Activated naive CD8-positive, alpha-beta T cell treated with anti-CD3 and anti-CD28 coated beads, Interleukin-2, amount 50 U/mL, for 16 hours (primary cell): ENCODE measurements around the gene POLR1G.
A peak's percentile ranks its signal among the peaks of the same experiment; 100 is the strongest.
"Not testable (repeated sequence)": the region's sequence is repeated elsewhere in the genome, so short reads cannot be mapped to it uniquely, and the experiment has no call there.

ENCODE experiments used
- DNase-seq: peaks from one replicate; pipeline ENCODE4 v3.0.0-alpha.2; 2020; ENCODE audit warnings: low read depth, low spot score

Gene POLR1G

GRCh38 chr19:45395821-45396617 lies 10.4 kb upstream of the POLR1G start:
- DNase-seq, result no peak

- DNase-seq, result no peak
Measured at GRCh38 chr19:45400192-45400591, 6.3 kb upstream of the POLR1G start.

- no peak for DNase-seq
Measured at GRCh38 chr19:45401815-45402214, 4.6 kb upstream of the POLR1G start.

GRCh38 chr19:45402298-45403061 lies 4.0 kb upstream of the POLR1G start:
- DNase-seq, result no peak

- no peak for DNase-seq
Measured at GRCh38 chr19:45403272-45403671, 3.2 kb upstream of the POLR1G start.

- no peak for DNase-seq
Measured at GRCh38 chr19:45403781-45404556, 2.5 kb upstream of the POLR1G start.

GRCh38 chr19:45404557-45405434 lies 1.6 kb upstream of the POLR1G start, which contains the start of gene PPP1R13L:
Gene PPP1R13L (minus strand): TSS chr19:45405069. CDS start chr19:45398318, 6,751 bp downstream.
- DNase-seq, result no peak

GRCh38 chr19:45405435-45406225 lies 814 bp upstream of the POLR1G start:
- DNase-seq, result peak; percentile 72

- DNase-seq, result no peak
Measured at GRCh38 chr19:45407091-45407375, 589 bp downstream of the POLR1G start.

- not testable (repeated sequence) for DNase-seq
Measured at GRCh38 chr19:45407585-45407984, 1.1 kb downstream of the POLR1G start.

- no peak for DNase-seq
Measured at GRCh38 chr19:45408121-45408520, 1.7 kb downstream of the POLR1G start.

- no peak for DNase-seq
Measured at GRCh38 chr19:45408830-45409556, 2.5 kb downstream of the POLR1G start.

GRCh38 chr19:45409557-45409920 lies 3.1 kb downstream of the POLR1G start:
- DNase-seq, result no peak

GRCh38 chr19:45410330-45410729 lies 3.9 kb downstream of the POLR1G start:
- not testable (repeated sequence) for DNase-seq

GRCh38 chr19:45413497-45413896 lies 7.1 kb downstream of the POLR1G start:
- no peak for DNase-seq

- DNase-seq, result no peak
Measured at GRCh38 chr19:45414468-45414867, 8.0 kb downstream of the POLR1G start.

GRCh38 chr19:45417151-45417550 lies 10.7 kb downstream of the POLR1G start:
- no peak for DNase-seq

GRCh38 chr19:45418802-45419201 lies 12.4 kb downstream of the POLR1G start:
- DNase-seq, result no peak

GRCh38 chr19:45419396-45419795 lies 13.0 kb downstream of the POLR1G start:
- no peak for DNase-seq

- no peak for DNase-seq
Measured at GRCh38 chr19:45419895-45420294, 13.5 kb downstream of the POLR1G start.
